Fibroblast of lung (primary cell): ENCODE data around the gene CNKSR2. TPM values are rescaled to one million over a fixed set of nuclear protein-coding genes. Genes with fewer than 3 reads are reported as not detected.

Experiments used
- DNase-seq, 2 donors: peaks; one replicate each; pipeline versions ENCODE4 v3.0.0 to v3.0.0-alpha.2; 2010; ENCODE audit warnings: low read depth in 2 of 2
- H2AFZ ChIP-seq: 2 replicates; pipeline ENCODE4 v1.5.1; 2012; ENCODE audit warnings: low read length, control low read depth, inconsistent platforms
- H3K27ac ChIP-seq: 2 replicates; pipeline ENCODE4 v1.5.1; 2011; ENCODE audit warnings: low read length, control low read depth; ENCODE audit not compliant: insufficient read depth
- H3K27me3 ChIP-seq: 2 replicates; pipeline ENCODE4 v1.5.1; 2011; ENCODE audit warnings: mild to moderate bottlenecking, low read length; ENCODE audit not compliant: control insufficient read depth, insufficient read depth
- H3K36me3 ChIP-seq: 2 replicates; pipeline ENCODE4 v1.5.1; 2011; ENCODE audit warnings: low read length; ENCODE audit not compliant: control insufficient read depth, insufficient read depth
- H3K4me1 ChIP-seq: 2 replicates; pipeline ENCODE4 v1.5.1; 2011; ENCODE audit warnings: low read length; ENCODE audit not compliant: control insufficient read depth, insufficient read depth; ENCODE audit errors: extremely low read depth
- H3K4me2 ChIP-seq: 2 replicates; pipeline ENCODE4 v1.5.1; 2011; ENCODE audit warnings: low read length, control low read depth; ENCODE audit not compliant: insufficient read depth; ENCODE audit errors: extremely low read depth
- H3K4me3 ChIP-seq, 4 experiments: fragments of 200-600 bp in 1 of 4; sonication (generic) in 1 of 4; replicated peaks in 1 of 4; 2 replicates each; pipeline ENCODE4 v1.5.1; 2011 to 2016; ENCODE audit warnings: low read length in 4 of 4, low read depth in 3 of 4, mild to moderate bottlenecking in 3 of 4, control low read depth in 2 of 4, inconsistent platforms in 1 of 4, mixed read lengths in 1 of 4; ENCODE audit not compliant: insufficient read depth in 1 of 4; ENCODE audit errors: control extremely low read depth in 1 of 4
- H3K79me2 ChIP-seq: 2 replicates; pipeline ENCODE4 v1.5.1; 2012; ENCODE audit warnings: mild to moderate bottlenecking, low read length, inconsistent platforms; ENCODE audit not compliant: control insufficient read depth, insufficient read depth
- H3K9ac ChIP-seq: 2 replicates; pipeline ENCODE4 v1.5.1; 2011; ENCODE audit warnings: mild to moderate bottlenecking, low read length, control low read depth; ENCODE audit not compliant: insufficient read depth
- H3K9me3 ChIP-seq: 2 replicates; pipeline ENCODE4 v1.5.1; 2012; ENCODE audit warnings: low read depth, low read length; ENCODE audit not compliant: control insufficient read depth, insufficient read depth
- H4K20me1 ChIP-seq: 2 replicates; pipeline ENCODE4 v1.5.1; 2011; ENCODE audit warnings: low read length; ENCODE audit not compliant: control insufficient read depth, insufficient read depth; ENCODE audit errors: extremely low read depth
- EZH2 ChIP-seq: IDR thresholded peaks from 2 replicates; pipeline ENCODE4 v1.5.1; 2012; ENCODE audit warnings: low read length, control low read depth, mild to moderate bottlenecking; ENCODE audit errors: missing control alignments
- polyA plus RNA-seq, 2 donors: library from polyadenylated mRNA; depleted of rRNA in 1 of 2; stranded (reverse) in 1 of 2; unstranded in 1 of 2; fragments of >200 nt; gene quantifications; 2 replicates each; pipeline ENCODE4 v1.2.1, GENCODE V29; 2011 to 2012; ENCODE audit warnings: missing spikeins in 1 of 2
- total RNA-seq: library from RNA; depleted of rRNA; stranded (reverse); fragments of >200 nt; gene quantifications from 2 replicates; pipeline ENCODE4 v1.2.1, GENCODE V29; 2014
- TF ChIP-seq, protein P1 (sequence below), 2 donors: IDR thresholded peaks in 1 of 2; conservative IDR thresholded peaks in 1 of 2; 1 replicate in 1 of 2; 2 replicates in 1 of 2; pipeline ENCODE4 v1.5.1; 2011 to 2012; ENCODE audit warnings: low read length in 2 of 2, control low read depth in 1 of 2, inconsistent platforms in 1 of 2, low read depth in 1 of 2, mild to moderate bottlenecking in 1 of 2

Gene CNKSR2
- total and polyA plus RNA-seq, 2 donors (not counting 1 experiment from before 2014, with no cell fraction given) = 0.16 to 0.33 TPM

DNA sequence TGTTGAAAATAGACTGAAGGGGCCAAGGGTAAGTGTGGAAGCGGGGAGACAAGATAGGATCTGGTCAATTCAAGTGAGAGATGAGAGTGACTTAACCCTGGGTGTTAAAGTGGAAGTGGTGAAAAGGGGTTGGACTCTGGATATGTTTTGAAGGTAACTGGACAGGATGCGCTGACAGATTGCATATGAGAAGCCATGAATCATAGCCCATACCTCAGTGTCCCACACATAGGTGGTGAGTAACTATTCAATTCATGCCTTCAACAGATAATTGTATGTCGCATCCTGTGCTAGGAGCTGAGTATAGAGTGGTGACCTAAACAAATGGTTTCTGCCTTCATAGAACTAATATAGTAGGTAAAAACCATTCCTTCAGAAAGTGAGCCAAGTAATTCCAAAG is 207.3 kb downstream of the CNKSR2 start:
- Histone ChIP-seq H3K27ac (no peak overlapping the region), H3K79me2 (no peaks in the 10 kb centered on the region), H3K27me3 (no peaks in the 10 kb centered on the region), H3K4me2 (no peak overlapping the region), H3K9ac (no peak overlapping the region), H3K36me3 (no peaks in the 10 kb centered on the region), H3K4me3 (no peak overlapping the region), H4K20me1 (no peaks in the 10 kb centered on the region), H2AFZ (no peak overlapping the region), H3K4me1 (no peaks in the 10 kb centered on the region), H3K9me3 (no peaks in the 10 kb centered on the region)
- no peak for DNase-seq
- TF ChIP-seq EZH2 = no peak
- TF ChIP-seq, protein P1, sequence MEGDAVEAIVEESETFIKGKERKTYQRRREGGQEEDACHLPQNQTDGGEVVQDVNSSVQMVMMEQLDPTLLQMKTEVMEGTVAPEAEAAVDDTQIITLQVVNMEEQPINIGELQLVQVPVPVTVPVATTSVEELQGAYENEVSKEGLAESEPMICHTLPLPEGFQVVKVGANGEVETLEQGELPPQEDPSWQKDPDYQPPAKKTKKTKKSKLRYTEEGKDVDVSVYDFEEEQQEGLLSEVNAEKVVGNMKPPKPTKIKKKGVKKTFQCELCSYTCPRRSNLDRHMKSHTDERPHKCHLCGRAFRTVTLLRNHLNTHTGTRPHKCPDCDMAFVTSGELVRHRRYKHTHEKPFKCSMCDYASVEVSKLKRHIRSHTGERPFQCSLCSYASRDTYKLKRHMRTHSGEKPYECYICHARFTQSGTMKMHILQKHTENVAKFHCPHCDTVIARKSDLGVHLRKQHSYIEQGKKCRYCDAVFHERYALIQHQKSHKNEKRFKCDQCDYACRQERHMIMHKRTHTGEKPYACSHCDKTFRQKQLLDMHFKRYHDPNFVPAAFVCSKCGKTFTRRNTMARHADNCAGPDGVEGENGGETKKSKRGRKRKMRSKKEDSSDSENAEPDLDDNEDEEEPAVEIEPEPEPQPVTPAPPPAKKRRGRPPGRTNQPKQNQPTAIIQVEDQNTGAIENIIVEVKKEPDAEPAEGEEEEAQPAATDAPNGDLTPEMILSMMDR (conservative IDR thresholded peaks at IDR 0.05 in 1 of 2, IDR thresholded peaks at IDR 0.05 in 1 of 2; ENCODE audit: low read depth in 1 of 2, low read length in 2 of 2) = no peak

DNA sequence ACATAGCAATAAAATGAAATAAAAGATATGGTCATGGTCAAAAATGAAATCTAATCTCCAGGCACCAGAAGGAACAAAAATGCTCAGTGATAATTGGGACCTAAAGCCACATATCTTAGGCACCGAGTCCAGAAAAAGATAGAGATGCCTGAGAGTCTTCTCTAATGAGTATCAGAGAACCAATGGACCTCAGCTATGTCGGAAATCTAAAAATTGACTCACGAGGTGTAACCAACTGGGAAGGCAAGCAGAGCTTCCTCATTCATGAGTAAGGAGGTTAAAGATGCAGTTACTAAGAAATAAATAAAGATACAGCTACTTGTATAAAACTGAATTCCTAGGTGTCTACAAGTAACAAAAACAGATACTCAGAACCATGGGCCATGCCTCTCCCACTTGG is 211.8 kb downstream of the CNKSR2 start:
- Histone ChIP-seq H4K20me1 (no peaks in the 10 kb centered on the region), H3K4me3 (no peak overlapping the region), H3K27ac (no peak overlapping the region), H3K27me3 (no peaks in the 10 kb centered on the region), H3K9ac (no peak overlapping the region), H3K4me1 (no peaks in the 10 kb centered on the region), H3K36me3 (no peaks in the 10 kb centered on the region), H3K79me2 (no peaks in the 10 kb centered on the region), H3K9me3 (no peaks in the 10 kb centered on the region), H3K4me2 (no peak overlapping the region), H2AFZ (no peak overlapping the region)
- TF ChIP-seq, protein P1 (conservative IDR thresholded peaks at IDR 0.05 in 1 of 2, IDR thresholded peaks at IDR 0.05 in 1 of 2; ENCODE audit: low read depth in 1 of 2, low read length in 2 of 2) = no peak
- no peak for TF ChIP-seq EZH2
- DNase-seq = no peak

DNA sequence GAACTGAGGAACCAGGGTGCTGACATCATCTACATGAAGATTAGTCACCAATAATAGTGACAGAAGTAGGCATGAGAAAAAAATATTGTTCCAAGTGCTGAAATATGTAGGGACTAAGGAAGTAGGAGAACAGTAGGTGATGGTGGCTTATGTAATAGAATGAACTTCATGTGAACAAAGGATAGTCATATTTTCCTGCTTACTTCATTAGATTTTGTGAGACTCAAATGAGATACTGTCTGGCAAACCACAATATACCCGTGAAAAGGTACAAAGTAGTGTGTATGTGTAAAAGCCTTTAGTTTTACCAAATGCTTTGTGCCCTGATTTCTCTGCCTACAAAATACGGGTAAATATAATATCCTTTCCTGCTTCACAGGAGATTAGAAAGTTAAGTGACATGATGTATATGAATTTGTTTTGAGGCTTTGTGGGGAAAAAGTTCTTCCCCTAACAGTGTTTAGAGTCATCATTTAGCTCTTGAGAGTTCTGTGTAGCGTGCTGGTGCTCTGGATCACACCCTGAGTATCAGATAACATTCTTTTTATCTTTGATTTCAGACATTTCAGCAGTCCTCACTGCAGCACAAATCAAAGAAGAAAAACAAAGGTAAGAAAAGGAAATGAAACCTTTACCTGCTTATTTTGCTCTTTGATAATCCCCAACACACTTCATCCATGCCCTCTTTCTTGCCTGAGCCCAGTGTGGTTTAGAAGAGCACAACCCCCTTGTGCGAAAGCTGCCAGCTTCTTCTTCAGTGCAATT is 216.0 kb downstream of the CNKSR2 start:
- H2AFZ ChIP-seq = no peak overlapping the region
- no peak for TF ChIP-seq EZH2
- TF ChIP-seq, protein P1 (conservative IDR thresholded peaks at IDR 0.05 in 1 of 2, IDR thresholded peaks at IDR 0.05 in 1 of 2; ENCODE audit: low read depth in 1 of 2, low read length in 2 of 2) = no peak
- no peak for DNase-seq
- H3K4me3 ChIP-seq = no peak overlapping the region
- H3K9me3 ChIP-seq = no peaks in the 10 kb centered on the region
- H3K79me2 ChIP-seq = no peaks in the 10 kb centered on the region
- no peaks in the 10 kb centered on the region for H3K36me3 ChIP-seq
- no peaks in the 10 kb centered on the region for H3K27me3 ChIP-seq
- no peaks in the 10 kb centered on the region for H4K20me1 ChIP-seq
- no peak overlapping the region for H3K9ac ChIP-seq
- H3K4me1 ChIP-seq = no peaks in the 10 kb centered on the region
- H3K4me2 ChIP-seq = no peak overlapping the region
- H3K27ac ChIP-seq = no peak overlapping the region
